Sigmoid colon (tissue), 7 donors: ENCODE measurements around the gene CLEC3B. TPM values are rescaled to one million over a fixed set of nuclear protein-coding genes. Genes with fewer than 3 reads are reported as not detected.

Experiments
- DNase-seq: peaks from one replicate; pipeline ENCODE4 v3.0.0-alpha.2; 2019
- H3K27ac ChIP-seq, 4 donors: fragments of 200-600 bp; sonication (generic); one replicate each; pipeline ENCODE4 v1.5.1; 2016 to 2019; ENCODE audit warnings: mild to moderate bottlenecking in 1 of 4
- H3K27me3 ChIP-seq, 3 donors: fragments of 200-600 bp; sonication (generic); one replicate each; pipeline ENCODE4 v1.5.1; 2019; ENCODE audit warnings: mild to moderate bottlenecking in 1 of 3
- H3K36me3 ChIP-seq, 4 donors: fragments of 200-600 bp; sonication (generic); one replicate each; pipeline ENCODE4 v1.5.1; 2016 to 2019
- H3K4me1 ChIP-seq, 4 donors: fragments of 200-600 bp; sonication (generic); one replicate each; pipeline ENCODE4 v1.5.1; 2017 to 2019
- H3K4me3 ChIP-seq, 4 donors: fragments of 200-600 bp; sonication (generic); one replicate each; pipeline ENCODE4 v1.5.1; 2017 to 2019; ENCODE audit warnings: mild to moderate bottlenecking in 2 of 4, moderate library complexity in 1 of 4
- H3K9me3 ChIP-seq, 4 donors: fragments of 200-600 bp in 3 of 4; sonication (generic) in 3 of 4; one replicate each; pipeline versions ENCODE4 v1.5.1 to v1.6.1; 2013 to 2019
- EP300 ChIP-seq, 4 donors: sonication (generic); formaldehyde crosslinking; IDR thresholded peaks; one replicate each; pipeline ENCODE4 v1.6.1; 2017; ENCODE audit warnings: antibody characterized with exemption in 4 of 4
- POLR2A ChIP-seq, 2 donors: fragments of 450-650 bp; IDR thresholded peaks; one replicate each; pipeline ENCODE4 v1.6.1; 2016; ENCODE audit warnings: antibody characterized with exemption in 2 of 2, mild to moderate bottlenecking in 2 of 2, moderate library complexity in 2 of 2
- POLR2AphosphoS5 ChIP-seq, 4 donors: sonication (generic); formaldehyde crosslinking; IDR thresholded peaks; one replicate each; pipeline ENCODE4 v1.6.1; 2017; ENCODE audit warnings: antibody characterized with exemption in 4 of 4
- WGBS, 2 donors: extraction: QIAGEN DNeasy Blood & Tissue Kit; methylation state at CpG; one replicate each; pipeline ENCODE4 v1.1.7; 2013; 5-methylcytosine and 5-hydroxymethylcytosine counted together
- intact Hi-C: fragments of 100-400 bp; cut with DNase I; formaldehyde crosslinking; loops from one replicate; pipeline ENCODE4 v1.15.1; 2023
- polyA plus RNA-seq, 3 donors: library from polyadenylated mRNA; stranded (reverse); fragments of 200-250 nt; gene quantifications; one replicate each; pipeline ENCODE4 v1.2.3, GENCODE V29; 2013
- total RNA-seq, 4 donors: library from RNA; depleted of rRNA; stranded (reverse); fragments of >200 nt; gene quantifications; one replicate each; pipeline ENCODE4 v1.1.0, GENCODE V29; 2016
- TF ChIP-seq, protein P1 (sequence below), 4 experiments: fragments of 450-650 bp in 3 of 4; fragments of 200-600 bp in 1 of 4; IDR thresholded peaks; one replicate each; pipeline ENCODE4 v1.5.1; 2016 to 2019; ENCODE audit warnings: antibody characterized with exemption in 4 of 4, mild to moderate bottlenecking in 3 of 4, moderate library complexity in 2 of 4
- donor health status: healthy with polysubstance abuse.
- donor health status: Bipolar disorder and iron deficiency.
- donor health status: healthy.

The CLEC3B gene
- total and polyA plus RNA-seq, 7 donors, result 8.8 to 97.2 (median 35.3) TPM

GRCh38 chr3:45079715-45080114 lies 53.6 kb downstream of the CLEC3B start:
- TF ChIP-seq EP300 (IDR thresholded peaks at IDR 0.05), result no peak
- H3K4me3 ChIP-seq, result no peak overlapping the region
- no peaks in the 10 kb centered on the region for H3K27me3 ChIP-seq
- WGBS, 2 donors, result 20 to 69% methylated on average over 1 of the region's 1 CpG
- H3K27ac ChIP-seq, result no peak overlapping the region
- H3K4me1 ChIP-seq, result peaks cover 0 to 15% (median 6%) of the 10 kb centered on the region in 4 donors
- H3K9me3 ChIP-seq, result no peaks in the 10 kb centered on the region
- no peaks in the 10 kb centered on the region for H3K36me3 ChIP-seq
- intact Hi-C loops, result no loop called here
- no peak for DNase-seq

DNA sequence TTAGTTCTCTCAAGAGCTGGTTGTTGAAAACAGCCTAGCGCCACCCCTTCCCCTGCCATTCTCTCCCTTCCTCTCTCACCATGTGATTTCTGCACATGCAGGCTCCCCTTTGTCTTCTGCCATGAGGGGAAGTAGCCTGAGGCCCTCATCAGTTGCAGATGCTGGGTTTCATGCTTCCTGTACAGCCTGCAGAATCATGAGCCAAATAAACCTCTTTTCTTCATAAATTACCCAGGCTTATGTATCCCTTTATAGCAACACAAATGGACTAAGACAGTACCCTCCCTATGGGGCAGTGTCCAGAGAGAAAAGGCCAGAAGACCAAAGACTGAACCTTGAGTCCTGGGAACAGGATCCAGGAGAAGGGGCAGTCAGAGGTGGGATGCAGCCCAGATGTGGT lies 54.7 kb downstream of the CLEC3B start:
- H3K9me3 ChIP-seq, result no peaks in the 10 kb centered on the region
- WGBS, 2 donors, result 95 to 97% methylated on average over 1 of the region's 1 CpG
- TF ChIP-seq EP300 (IDR thresholded peaks at IDR 0.05) (no peak), POLR2A (IDR thresholded peaks at IDR 0.05) (no peak), POLR2AphosphoS5 (IDR thresholded peaks at IDR 0.05) (no peak)
- TF ChIP-seq, protein P1, sequence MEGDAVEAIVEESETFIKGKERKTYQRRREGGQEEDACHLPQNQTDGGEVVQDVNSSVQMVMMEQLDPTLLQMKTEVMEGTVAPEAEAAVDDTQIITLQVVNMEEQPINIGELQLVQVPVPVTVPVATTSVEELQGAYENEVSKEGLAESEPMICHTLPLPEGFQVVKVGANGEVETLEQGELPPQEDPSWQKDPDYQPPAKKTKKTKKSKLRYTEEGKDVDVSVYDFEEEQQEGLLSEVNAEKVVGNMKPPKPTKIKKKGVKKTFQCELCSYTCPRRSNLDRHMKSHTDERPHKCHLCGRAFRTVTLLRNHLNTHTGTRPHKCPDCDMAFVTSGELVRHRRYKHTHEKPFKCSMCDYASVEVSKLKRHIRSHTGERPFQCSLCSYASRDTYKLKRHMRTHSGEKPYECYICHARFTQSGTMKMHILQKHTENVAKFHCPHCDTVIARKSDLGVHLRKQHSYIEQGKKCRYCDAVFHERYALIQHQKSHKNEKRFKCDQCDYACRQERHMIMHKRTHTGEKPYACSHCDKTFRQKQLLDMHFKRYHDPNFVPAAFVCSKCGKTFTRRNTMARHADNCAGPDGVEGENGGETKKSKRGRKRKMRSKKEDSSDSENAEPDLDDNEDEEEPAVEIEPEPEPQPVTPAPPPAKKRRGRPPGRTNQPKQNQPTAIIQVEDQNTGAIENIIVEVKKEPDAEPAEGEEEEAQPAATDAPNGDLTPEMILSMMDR (IDR thresholded peaks at IDR 0.05), result no peak
- DNase-seq, result no peak
- intact Hi-C loops, result no loop called here
- H3K4me1 ChIP-seq, result peaks cover 0 to 26% (median 17%) of the 10 kb centered on the region in 4 donors
- H3K27ac ChIP-seq, result no peak overlapping the region
- no peak overlapping the region for H3K4me3 ChIP-seq
- no peaks in the 10 kb centered on the region for H3K27me3 ChIP-seq
- no peaks in the 10 kb centered on the region for H3K36me3 ChIP-seq

- WGBS, 2 donors, result 86 to 89% methylated on average over 2 of the region's 2 CpGs
- TF ChIP-seq EP300 (IDR thresholded peaks at IDR 0.05), result no peak
- TF ChIP-seq, protein P1 (IDR thresholded peaks at IDR 0.05), result no peak
- no peak for TF ChIP-seq POLR2AphosphoS5 (IDR thresholded peaks at IDR 0.05)
- no peak for TF ChIP-seq POLR2A (IDR thresholded peaks at IDR 0.05)
- H3K27me3 ChIP-seq, result no peaks in the 10 kb centered on the region
- intact Hi-C loops, result no loop called here
- H3K36me3 ChIP-seq, result no peaks in the 10 kb centered on the region
- H3K4me3 ChIP-seq, result no peak overlapping the region
- H3K9me3 ChIP-seq, result no peaks in the 10 kb centered on the region
- DNase-seq, result no peak
- H3K27ac ChIP-seq, result no peak overlapping the region
- H3K4me1 ChIP-seq, result peaks cover 0 to 34% (median 19%) of the 10 kb centered on the region in 4 donors
These were observed 55.5 kb downstream of the CLEC3B start for GRCh38 chr3:45081506-45082141.

DNA sequence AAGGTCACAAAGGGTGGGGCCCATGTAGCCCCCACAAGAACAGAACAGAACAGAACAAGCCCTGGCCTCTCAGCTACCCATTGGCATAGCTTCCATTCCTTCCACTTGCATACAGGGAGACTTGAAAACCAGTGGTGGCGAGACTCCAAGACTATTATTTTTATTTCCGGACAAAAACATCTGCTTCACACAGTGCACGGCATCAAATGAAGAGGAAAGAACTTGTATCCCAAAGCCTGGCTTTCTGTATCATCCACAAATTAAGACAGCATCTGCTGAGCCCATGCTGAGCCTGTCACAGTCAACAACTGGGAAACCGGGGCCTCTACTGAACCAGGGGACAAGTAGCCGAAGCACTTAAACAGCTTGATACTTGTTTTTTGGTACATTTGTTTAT lies 56.0 kb downstream of the CLEC3B start:
- H3K4me3 ChIP-seq, result no peak overlapping the region
- TF ChIP-seq POLR2A (IDR thresholded peaks at IDR 0.05) (no peak), POLR2AphosphoS5 (IDR thresholded peaks at IDR 0.05) (no peak), EP300 (IDR thresholded peaks at IDR 0.05) (no peak)
- TF ChIP-seq, protein P1 (IDR thresholded peaks at IDR 0.05), result no peak
- 84 to 92% methylated on average over 5 of the region's 5 CpGs for WGBS, 2 donors
- H3K36me3 ChIP-seq, result no peaks in the 10 kb centered on the region
- no peaks in the 10 kb centered on the region for H3K9me3 ChIP-seq
- no peak overlapping the region for H3K27ac ChIP-seq
- intact Hi-C loops, result no loop called here
- no peaks in the 10 kb centered on the region for H3K27me3 ChIP-seq
- no peak for DNase-seq
- H3K4me1 ChIP-seq, result peaks cover 0 to 39% (median 21%) of the 10 kb centered on the region in 4 donors

- WGBS, 2 donors, result 58 to 82% methylated on average over 6 of the region's 6 CpGs
- Histone ChIP-seq H3K36me3 (no peaks in the 10 kb centered on the region), H3K4me1 (peaks cover 0 to 42% (median 24%) of the 10 kb centered on the region in 4 donors), H3K27me3 (no peaks in the 10 kb centered on the region), H3K27ac (no peak overlapping the region), H3K4me3 (no peak overlapping the region), H3K9me3 (no peaks in the 10 kb centered on the region)
- no peak for DNase-seq
- TF ChIP-seq, protein P1 (IDR thresholded peaks at IDR 0.05), result no peak
- TF ChIP-seq POLR2A (IDR thresholded peaks at IDR 0.05) (no peak), EP300 (IDR thresholded peaks at IDR 0.05) (no peak), POLR2AphosphoS5 (IDR thresholded peaks at IDR 0.05) (no peak)
- intact Hi-C loops, result no loop called here
These were observed 56.9 kb downstream of the CLEC3B start for GRCh38 chr3:45083023-45083422.
